Urothelium cell line (cell line): Measurements from ENCODE around the gene DNAJC7.
"Not testable (repeated sequence)": the region's sequence is repeated elsewhere in the genome, so short reads cannot be mapped to it uniquely, and the experiment has no call there.

Source experiments
- DNase-seq: peaks from one replicate; pipeline ENCODE4 v3.0.0; 2011; ENCODE audit warnings: low spot score, mixed read lengths
- FAIRE-seq: peaks from 2 replicates; lab custom pipeline; 2011; peaks lifted over from hg19 to GRCh38; lab: Jason Lieb, UNC

DNAJC7 gene

DNA sequence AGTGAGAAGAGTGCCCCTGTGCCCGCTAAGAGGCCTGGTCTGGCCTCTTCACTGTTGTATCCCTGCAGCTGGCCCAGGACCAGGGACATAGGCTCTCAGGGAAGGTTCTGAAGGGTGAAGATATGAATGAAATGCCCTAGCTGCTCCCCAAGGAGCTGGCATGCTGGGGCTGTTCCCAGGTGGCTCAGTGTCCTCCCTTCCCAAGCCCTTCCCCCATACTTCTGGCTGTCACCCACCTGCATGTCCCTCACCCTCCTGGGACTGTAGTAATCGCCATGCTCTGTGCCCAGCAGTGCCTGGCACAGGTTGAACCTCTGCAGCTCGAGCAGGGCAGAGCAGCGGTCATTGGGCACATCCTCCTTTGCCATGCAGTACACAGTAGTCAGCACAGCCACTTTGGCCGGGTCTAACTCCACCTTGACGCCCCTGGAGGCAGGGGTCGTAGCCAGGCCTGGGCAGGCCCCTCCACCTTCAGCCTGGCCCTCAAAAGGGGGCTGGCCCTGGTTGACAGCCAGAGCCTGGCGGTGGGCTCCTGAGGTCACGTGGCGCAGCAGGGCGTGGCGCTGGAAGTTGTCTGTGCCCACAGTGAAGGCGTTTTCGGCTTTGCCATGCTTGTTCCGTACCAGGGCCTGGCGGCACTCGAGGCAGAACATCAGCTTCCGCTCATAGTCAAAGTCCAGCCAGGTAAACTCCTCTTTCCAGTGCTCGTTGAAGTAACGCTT is 25.5 kb upstream of the DNAJC7 start:
- no peak for FAIRE-seq

DNA sequence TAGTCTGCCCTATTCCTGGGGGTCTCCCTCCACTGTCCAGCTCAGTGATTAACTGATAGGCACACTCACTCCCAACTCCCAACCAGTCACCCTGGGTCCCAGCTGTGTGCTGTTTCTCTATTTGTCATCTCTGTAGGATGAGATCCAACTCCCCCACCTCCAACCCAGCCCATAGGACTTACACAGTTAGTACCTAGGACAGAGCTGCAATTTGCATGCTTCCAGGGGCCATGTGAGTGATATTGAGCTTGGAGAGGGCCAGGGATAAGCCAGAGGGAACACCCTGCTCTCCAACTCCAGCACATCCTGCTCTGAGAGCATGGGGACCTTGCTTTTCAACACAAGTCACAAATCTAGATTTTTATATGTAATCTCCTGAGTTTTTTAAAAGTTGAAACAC is 24.4 kb upstream of the DNAJC7 start:
- no peak for DNase-seq
- FAIRE-seq: no peak

More for the DNA sequence above, 25.5 kb upstream of the DNAJC7 start:
- DNase-seq: no peak

DNA sequence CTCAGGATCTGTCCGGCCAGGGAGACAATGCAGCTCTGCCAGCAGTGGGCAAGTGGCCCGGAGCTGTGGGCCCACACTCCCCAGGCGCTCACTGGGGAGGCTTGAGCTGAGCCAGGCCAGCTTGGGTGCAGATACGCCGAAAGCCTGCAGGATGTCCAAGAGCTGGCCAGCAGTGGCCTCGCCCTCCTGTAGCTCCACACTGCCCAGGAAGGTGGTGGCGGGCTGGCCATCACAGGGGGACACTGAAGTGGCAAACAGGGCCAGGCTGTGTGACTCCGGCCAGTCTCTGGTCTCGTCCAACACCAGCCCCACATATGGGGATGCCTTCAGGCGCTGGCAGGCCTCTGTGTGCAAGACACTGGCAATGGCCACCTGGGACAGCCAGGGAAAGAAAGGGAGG is 23.6 kb upstream of the DNAJC7 start:
- no peak for FAIRE-seq
- DNase-seq: no peak

DNA sequence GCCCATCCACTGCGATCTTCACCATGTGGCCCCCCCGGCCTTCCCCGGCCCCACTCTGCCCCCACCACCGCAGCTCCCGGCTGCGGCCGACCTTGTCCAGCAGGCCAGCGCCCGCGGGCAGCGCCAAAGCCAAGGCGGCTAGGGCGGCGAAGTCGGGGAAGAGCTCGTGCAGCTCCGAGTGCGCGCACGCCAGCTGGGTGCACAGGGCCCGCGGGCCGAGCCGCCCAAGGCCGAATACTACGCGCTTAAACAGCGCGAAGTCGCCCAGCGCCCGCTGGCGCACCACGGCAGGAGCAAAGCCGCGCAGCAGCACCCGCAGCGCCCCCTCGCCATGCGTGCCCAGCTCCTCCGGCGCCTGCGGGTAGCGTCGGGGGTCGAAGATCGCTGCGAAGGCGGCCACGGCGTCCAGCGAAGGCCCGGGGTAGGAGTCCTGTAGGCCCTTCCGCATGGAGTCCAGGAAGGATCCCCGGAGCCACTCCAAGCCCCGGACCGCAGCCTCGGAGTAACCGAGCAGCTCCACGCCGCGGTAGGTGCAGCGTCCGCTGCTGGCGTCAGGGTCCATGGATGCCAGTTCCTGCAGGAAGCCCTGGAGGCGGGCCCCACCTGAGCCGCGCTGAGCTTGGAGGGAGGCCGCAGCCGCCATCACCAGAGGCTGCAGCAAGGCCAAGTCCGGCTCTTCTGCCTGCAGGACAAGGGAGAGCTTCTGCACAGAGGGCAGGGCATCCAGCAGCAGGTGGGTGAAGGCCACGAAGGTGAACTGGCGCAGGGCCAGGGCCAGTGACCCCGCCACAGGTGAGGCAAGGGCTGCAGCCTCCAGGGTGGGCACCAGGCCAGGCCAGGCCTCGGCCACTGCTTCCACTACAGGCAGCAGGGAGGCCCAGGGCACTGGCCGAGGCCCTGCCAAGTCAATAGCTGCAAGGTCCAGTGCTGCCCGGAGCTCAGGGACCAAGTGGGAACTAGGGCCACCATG is 22.8 kb upstream of the DNAJC7 start:
- no peak for DNase-seq
- FAIRE-seq: no peak

DNA sequence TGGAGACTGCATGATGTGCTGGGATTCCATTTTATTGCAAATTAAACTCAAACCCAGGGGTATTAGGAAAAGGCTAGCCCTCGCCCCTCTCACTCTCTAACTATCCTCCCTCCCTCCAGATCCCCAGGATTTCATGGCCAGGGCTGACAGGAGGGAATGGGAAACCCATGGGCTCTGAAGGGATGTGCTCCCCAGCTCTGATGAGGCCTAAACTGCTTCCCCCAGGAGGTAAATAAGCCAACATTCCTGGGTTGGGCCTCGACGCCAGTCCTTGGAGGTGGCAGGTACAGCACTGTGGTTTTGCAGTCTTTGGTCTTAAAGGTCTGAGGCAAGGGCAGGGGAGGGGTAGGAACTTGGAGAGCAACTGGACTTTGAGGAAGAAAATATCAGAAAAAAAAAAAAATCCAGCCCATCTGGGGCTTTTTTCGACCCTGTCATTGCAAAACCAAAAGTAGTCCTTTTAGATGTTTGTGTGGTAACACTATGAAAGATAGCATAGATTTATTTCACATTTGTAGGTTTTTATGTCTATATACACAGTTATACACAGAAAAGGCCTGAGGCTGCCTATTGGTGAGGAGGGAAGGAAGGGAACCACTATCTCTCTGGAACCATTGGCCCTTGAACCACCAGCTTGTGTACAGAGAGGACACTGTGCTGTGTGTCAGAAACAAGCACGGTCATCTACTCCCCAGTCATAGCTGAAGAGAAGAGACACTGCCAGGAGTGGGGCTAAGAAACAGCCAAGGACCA is 21.2 kb upstream of the DNAJC7 start:
- DNase-seq: no peak
- peak; percentile 53 for FAIRE-seq

DNA sequence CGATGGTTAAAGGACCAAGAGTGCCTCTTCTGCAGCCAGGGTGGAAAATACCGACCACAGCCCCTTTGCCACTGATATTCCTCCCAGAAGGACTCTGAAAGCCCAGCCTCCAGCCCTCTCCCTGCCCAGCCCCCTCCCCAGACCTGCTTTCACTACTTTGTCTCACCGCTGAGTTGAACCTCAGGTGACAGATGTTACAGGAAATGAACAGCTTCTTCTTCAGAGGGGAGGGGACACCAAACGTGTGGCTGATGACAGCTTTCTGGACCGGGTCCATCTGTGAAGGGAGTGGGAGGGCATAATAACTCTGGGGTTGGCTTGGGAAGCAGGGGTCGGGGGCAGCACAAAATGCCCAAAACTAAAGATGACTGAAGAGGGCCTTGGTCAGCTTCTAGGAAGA is 16.8 kb upstream of the DNAJC7 start:
- DNase-seq: no peak
- FAIRE-seq: no peak

DNA sequence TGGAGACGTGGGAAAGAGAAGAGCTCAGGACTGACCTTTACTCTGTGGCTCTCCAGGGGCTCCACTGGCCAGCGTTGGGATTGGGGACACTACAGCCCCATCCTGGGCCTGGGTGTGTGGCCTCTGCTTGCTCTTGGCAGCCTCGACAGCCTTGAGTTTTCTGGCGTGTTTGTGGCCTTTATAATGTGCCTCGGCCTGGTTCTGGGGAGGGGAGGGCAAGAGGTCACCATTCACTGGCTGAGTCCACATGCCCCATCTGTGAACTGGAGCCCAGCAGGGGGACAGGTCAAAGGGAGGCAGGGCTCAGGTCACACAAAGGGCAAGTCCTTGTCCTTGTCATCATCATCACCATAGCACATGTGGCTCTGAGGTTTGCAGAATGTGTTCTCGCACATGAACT is 14.3 kb upstream of the DNAJC7 start:
- FAIRE-seq: no peak

DNA sequence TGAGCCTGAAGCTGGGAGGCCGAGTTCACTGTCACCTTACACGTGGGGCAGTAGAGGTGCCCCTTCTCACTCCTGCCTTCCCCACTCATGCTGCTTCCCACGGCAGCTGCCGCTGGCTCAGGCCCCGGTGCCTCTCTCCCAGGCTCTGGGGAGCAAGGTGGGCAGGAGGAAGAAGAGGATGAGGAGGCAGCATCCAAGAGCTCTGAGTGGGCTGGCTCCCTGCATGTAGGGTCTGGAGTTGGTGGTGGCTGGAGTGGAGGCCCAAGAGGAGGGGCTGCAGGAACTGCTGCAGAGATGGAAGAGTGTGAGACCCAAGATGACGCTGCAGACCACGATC is 11.5 kb upstream of the DNAJC7 start:
- no peak for DNase-seq
- no peak for FAIRE-seq

More for the DNA sequence above, 14.3 kb upstream of the DNAJC7 start:
- no peak for DNase-seq

DNA sequence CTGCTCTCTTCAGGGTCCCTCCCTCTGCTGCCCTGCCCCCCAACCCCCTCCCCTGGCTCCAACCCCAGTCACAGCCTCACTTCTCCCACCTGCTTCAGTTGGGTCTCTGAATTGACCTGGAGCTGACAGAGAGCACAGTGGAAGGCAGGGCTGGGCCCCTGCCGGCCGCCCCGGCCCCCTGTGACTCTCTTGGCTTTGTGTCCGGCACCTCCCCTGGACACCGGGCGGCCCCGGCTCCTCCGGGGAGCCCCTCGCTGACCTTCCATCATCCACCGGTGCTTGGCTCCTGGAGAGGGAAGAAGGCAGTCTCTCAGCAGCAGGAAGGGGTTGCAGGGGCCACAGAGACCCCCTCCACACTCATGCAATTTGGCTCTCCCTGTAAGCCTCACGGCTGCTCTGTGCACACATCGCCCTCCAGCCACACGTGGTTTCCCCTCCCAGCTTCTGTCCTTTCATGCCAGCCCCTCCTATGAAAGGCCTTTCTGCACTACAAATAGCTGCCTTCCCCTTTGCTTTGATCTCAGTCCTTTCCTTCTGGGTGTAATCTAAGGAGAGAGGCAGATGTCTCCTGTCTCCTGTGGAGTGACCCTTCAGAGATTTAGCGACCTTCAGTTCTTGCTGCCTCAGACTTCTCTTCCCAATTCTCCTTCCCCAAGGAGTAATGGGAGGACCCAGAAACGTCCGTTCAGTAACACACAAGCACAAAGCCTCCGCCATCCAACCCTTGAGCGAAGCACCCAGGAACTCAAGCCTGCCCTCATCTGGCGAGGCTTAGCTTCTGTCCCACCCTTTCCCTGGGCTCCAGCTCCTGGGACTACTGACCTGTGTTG is 10.9 kb upstream of the DNAJC7 start:
- FAIRE-seq: no peak
- no peak for DNase-seq

DNA sequence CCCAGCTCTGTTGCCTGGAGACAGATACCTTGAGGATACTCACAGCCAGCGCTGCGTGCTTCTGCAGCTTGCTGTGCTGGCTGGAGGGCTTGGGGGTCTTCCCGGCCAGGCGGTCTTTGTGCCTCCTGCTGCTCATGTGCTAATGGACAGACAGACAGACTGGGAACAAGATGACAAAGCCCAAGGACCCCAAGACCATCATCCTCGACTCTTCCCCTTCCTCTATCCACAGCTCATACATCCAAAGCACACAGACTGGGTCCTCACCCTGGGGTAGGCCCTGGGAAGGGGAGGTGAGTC is 10.3 kb upstream of the DNAJC7 start:
- FAIRE-seq: no peak
- no peak for DNase-seq

DNA sequence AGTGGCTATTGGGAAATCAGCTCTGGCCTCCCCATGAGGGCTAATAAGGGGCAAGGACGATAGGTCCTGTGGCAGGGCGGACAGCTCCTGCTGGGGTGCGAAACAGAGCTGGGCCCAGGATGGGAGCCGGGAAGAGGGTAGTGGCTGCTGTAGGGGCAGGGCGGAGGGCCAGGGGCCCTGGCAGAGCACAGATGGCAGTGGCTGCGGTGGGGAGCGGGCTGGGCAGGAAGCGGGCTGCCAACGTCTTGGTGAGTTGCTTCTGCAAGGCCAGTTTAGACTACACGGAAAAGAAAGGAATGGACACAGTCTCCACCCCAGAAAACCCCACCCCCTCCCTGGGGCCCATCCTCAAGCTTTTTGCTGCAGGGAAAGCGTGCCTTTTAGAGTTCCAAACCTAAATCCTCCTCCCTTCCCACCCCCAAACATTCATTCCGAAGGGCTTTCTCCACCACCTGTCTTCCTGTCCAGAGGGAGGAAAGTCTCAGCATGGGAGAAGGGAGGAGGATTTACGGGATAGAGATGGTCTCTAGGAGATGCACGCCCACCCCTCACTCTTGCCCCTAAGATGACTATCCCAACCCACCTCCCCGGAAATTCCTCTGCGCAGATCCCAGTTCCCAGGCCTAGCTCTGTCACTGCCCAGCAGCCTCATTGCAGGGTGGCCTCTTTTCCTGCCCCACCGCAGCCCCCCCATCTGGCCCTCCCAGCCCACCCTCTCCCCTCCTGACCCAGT is 9.8 kb upstream of the DNAJC7 start:
- DNase-seq (no peak), FAIRE-seq (no peak)

DNA sequence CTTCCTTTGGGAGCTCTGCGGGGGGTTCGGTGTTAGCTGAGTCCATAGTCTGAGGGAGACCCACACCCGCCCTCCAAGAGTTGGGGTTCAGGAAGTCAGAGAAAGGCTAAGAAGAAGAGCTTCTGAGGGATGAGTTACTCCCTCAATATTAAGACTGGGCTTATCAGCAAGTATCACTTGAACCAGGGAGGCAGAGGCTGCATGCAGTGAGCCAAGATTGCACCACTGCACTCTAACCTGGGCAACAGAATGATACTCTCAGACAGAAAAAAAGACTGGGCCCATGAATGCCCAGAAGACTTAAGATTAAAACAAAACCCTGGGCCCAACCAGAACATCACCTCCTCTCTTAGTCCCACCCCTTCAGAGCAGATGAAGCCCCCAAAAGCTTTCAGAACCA is 8.7 kb upstream of the DNAJC7 start:
- DNase-seq: no peak
- no peak for FAIRE-seq

DNA sequence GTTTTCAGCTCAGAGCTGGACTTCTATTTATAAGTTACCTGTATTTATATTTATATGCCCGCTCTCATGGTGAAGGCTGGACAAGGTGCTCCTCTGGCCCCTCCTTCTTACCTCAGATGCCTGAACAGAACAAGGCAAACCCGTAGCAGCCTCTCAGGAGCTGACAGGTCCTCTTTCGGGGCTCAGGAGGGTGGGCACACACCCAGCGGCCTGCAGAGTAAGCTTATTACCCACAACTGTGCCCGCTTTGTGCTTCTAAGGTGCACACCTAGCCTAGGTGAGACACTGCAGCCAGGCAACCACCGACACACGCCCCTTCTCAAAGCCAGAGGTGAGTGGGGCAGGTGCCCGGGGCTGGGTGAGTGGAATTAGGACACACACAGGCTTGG is 7.9 kb upstream of the DNAJC7 start:
- no peak for DNase-seq
- FAIRE-seq: no peak

DNA sequence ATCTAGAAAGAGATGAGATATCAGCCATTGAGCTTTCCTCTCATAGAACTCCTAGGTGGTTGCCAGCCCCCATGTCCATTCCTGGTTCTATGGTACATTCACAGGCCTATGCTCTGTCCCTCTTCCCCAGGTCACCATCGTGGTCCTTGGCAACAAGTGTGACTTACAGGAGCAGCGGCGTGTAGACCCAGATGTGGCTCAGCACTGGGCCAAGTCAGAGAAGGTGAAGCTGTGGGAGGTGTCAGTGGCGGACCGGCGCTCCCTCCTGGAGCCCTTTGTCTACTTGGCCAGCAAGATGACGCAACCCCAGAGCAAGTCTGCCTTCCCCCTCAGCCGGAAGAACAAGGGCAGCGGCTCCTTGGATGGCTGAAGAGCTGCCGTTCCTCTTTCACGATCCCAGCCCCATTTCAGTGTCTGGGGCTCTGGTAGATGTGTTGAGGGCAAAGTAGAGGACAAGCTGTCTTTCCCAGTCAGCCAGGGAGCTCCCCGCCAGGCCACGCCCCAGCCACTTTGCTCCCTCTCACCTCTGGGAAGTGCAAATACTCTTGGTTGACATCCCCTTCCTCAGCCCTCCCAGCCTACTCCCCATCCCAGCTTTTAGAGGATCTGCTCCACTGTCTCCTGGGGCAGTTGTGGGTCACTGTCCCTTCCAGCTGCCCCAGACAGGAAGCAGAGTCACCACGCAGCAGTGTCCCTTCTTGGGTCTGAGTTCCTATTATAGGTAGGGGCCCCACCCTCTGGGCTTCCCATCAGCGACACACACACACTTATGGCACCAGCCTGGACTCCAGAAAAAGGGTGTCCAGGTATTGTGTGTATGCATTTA is 6.5 kb upstream of the DNAJC7 start:
- no peak for DNase-seq

DNA sequence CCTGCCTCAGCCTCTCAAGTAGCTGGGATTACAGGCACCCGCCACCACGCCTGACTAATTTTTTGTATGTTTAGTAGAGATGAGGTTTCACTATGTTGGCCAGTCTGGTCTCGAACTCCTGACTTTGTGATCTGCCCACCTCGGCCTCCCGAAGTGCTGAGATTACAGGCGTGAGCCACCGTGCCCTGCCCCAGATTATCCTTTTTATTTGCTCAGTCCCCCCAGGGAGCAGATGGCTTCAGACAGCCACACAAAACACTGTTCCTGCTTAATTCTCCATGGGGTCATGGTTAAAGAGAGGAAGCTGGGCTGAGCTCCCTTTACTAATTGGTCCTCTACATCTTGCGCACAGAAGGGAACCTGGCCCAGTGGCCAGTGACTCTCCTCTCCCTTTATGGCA is 3.6 kb upstream of the DNAJC7 start:
- FAIRE-seq, DNase-seq: not testable (repeated sequence)

More for the DNA sequence above, 6.5 kb upstream of the DNAJC7 start:
- FAIRE-seq: no peak

DNA sequence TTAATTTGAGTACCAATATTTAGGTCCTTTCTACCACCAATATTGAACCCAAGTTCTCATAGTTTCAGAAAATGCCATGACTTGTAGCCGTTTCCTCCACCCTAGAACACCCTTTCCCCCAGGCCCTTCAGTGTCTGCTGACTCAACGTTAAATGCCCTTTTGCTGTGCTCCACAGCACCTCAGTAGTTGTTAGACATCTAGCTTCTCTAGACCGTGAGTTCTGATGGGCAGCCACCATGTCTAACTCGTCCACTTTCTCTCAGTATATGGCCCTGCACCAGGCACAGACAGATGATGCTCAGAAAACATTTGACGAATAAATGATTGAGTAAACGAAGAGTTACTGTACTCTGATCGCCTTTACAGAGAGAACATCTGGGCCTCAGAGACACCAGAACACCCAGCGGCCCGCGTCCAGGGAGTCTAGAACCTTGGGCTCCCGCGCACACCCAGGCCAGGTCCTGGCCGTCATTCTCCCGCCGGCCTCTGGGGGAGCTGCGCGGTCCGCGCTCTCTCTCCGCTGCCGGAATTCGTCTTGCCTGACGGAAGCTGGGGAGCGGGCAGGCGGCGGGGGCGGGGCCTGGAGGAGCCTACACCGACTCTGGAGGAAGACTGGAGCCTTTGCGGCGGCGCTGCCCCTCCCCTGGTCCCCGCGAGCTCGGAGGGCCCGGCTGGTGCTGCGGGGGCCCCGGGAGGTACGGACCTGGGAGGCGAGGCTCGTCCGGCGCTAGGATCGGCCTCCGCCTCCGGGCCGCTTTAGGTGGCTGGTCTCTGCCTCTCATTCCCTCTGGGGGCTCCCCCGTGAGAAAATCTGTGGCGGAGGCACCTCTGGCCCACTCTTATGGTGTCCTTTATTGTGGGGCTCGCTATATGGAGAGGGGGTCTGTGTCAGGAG is 2.5 kb upstream of the DNAJC7 start, which contains the start of gene NKIRAS2:
TSS of gene NKIRAS2 (plus strand) at position 582 of the 896 bp plus-strand sequence. CDS start 1,488 bp downstream, outside the sequence.
- FAIRE-seq: no peak
- peak; percentile 97 for DNase-seq

DNA sequence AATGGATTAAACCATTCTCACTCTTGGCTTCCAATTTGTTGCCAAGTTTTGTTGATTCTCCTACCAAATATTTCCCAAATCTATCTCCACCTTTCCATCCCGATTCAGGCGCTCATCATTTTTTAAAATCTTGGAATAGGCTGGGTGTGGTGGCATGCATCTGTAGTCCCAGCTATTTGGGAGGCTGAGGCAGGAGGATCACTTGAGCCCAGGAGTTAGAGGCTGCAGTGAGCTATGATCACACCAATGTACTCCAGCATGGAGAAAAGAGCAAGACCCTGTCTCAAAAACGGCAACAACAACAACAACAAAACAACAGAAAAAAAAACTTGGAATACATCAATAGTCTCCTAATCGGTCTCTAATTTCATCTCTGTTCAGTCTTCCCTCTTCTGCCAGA is 1.7 kb upstream of the DNAJC7 start:
- FAIRE-seq (no peak), DNase-seq (no peak)

DNA sequence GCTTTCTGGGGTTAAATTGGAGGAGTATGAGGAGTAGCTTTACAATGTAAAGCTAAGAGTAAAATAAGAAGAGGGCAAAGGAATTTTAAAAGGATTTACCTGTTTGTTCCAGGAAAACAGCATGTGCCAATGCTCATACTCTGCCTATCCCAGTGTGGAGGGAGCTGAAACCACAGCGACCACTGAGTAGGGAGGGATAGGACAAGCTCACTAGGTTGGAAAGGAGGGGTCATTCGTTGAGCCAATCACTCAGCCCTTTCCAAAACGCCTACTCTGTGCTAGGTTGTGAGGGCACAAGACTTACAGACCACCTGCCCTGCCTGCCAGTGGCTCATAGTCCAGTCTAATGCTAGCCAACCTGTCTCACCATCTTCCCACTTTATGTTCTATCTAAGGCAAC is 1.1 kb upstream of the DNAJC7 start:
- FAIRE-seq (no peak), DNase-seq (no peak)
